ENCODE data around the gene CD63.

DNA sequence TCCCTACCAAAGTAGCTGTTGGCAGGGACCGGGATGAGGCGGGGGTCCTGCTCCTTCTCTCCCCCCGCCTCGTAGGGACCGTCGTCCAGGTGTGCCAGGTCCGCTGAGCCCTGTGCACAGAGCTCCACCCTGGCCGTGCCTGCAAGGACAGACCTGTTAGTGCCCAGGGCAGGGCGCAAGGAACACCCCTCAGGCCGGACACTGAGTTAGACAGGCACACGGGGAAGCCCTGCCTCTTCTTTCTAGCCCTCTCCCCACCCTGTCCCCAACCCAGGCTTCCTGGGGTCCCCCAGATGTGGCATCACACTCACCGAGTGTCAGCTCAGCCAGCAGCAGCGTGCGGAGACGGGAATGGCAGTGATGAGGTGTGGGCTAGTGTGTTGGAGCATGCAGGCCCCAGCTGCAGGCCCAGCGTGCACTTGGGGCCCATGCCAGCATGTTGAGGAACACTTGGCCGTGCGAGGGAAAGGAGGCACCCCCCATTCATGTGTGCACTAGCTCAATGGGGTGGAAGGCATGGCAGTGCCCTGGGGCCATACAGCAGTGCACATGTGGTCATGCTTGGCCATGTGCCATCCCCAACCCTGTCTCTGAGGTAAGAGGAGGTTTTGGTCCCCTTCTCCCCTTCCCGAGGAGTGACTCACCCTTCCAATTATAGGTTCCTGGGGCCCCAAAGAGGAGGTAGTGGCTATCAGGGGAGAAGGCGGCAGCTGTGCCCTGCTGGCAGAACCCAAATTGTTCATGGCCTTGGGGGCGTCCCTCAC is 28.4 kb downstream of the CD63 start:
- TF ChIP-seq, protein P1, sequence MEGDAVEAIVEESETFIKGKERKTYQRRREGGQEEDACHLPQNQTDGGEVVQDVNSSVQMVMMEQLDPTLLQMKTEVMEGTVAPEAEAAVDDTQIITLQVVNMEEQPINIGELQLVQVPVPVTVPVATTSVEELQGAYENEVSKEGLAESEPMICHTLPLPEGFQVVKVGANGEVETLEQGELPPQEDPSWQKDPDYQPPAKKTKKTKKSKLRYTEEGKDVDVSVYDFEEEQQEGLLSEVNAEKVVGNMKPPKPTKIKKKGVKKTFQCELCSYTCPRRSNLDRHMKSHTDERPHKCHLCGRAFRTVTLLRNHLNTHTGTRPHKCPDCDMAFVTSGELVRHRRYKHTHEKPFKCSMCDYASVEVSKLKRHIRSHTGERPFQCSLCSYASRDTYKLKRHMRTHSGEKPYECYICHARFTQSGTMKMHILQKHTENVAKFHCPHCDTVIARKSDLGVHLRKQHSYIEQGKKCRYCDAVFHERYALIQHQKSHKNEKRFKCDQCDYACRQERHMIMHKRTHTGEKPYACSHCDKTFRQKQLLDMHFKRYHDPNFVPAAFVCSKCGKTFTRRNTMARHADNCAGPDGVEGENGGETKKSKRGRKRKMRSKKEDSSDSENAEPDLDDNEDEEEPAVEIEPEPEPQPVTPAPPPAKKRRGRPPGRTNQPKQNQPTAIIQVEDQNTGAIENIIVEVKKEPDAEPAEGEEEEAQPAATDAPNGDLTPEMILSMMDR (conservative IDR thresholded peaks at IDR 0.05; ENCODE audit: low read length), result no peak
- TF ChIP-seq EZH2phosphoT487 (IDR thresholded peaks at IDR 0.05; ENCODE audit: borderline replicate concordance), result no peak
